H9 (cell line): ENCODE measurements around the gene RFX4. TPM values are rescaled to one million over a fixed set of nuclear protein-coding genes. Genes with fewer than 3 reads are reported as not detected.

ENCODE experiments used
- DNase-seq: peaks from one replicate; pipeline ENCODE4 v3.0.0-alpha.2; 2017
- H2AFZ ChIP-seq: one replicate; pipeline ENCODE4 v1.6.1; 2013; ENCODE audit warnings: mild to moderate bottlenecking, low read length, control low read depth, moderate library complexity
- H2AK5ac ChIP-seq: 2 replicates; pipeline ENCODE4 v1.6.1; 2013; ENCODE audit warnings: low read length, control low read depth, mixed read lengths; ENCODE audit not compliant: insufficient read length
- H2BK120ac ChIP-seq: one replicate; pipeline ENCODE4 v1.6.1; 2013; ENCODE audit warnings: low read depth, mild to moderate bottlenecking, low read length, control low read depth, inconsistent platforms; ENCODE audit not compliant: poor library complexity, severe bottlenecking
- H2BK12ac ChIP-seq: 2 replicates; pipeline ENCODE4 v1.6.1; 2013; ENCODE audit warnings: low read length, control low read depth, mixed read lengths, low read depth; ENCODE audit not compliant: insufficient read length
- H2BK15ac ChIP-seq: 2 replicates; pipeline ENCODE4 v1.6.1; 2013; ENCODE audit warnings: low read depth, low read length, control low read depth
- H2BK20ac ChIP-seq: one replicate; pipeline ENCODE4 v1.6.1; 2013; ENCODE audit warnings: low read depth, mild to moderate bottlenecking, low read length, control low read depth, inconsistent platforms; ENCODE audit not compliant: poor library complexity, severe bottlenecking
- H2BK5ac ChIP-seq: 2 replicates; pipeline ENCODE4 v1.6.1; 2013; ENCODE audit warnings: low read length, control low read depth, mixed read lengths; ENCODE audit not compliant: insufficient read length
- H3K14ac ChIP-seq: 2 replicates; pipeline ENCODE4 v1.6.1; 2013; ENCODE audit warnings: low read length, control low read depth; ENCODE audit not compliant: insufficient read depth
- H3K18ac ChIP-seq: 2 replicates; pipeline ENCODE4 v1.6.1; 2013; ENCODE audit warnings: low read depth, mild to moderate bottlenecking, mixed read lengths, low read length, control low read depth; ENCODE audit not compliant: insufficient read length
- H3K23ac ChIP-seq: 2 replicates; pipeline ENCODE4 v1.6.1; 2013; ENCODE audit warnings: low read length, control low read depth, mixed read lengths, low read depth; ENCODE audit not compliant: insufficient read length
- H3K23me2 ChIP-seq: 2 replicates; pipeline ENCODE4 v1.6.1; 2013; ENCODE audit warnings: low read depth, mild to moderate bottlenecking, mixed read lengths, low read length, control low read depth; ENCODE audit not compliant: insufficient read length, poor library complexity, severe bottlenecking
- H3K27ac ChIP-seq: 2 replicates; pipeline ENCODE4 v1.5.1; 2013; ENCODE audit warnings: low read length, control low read depth, mixed read lengths, low read depth; ENCODE audit not compliant: insufficient read length
- H3K27me3 ChIP-seq: 2 replicates; pipeline ENCODE4 v1.6.1; 2013; ENCODE audit warnings: low read length, control low read depth, inconsistent platforms; ENCODE audit not compliant: insufficient read depth
- H3K4ac ChIP-seq: 2 replicates; pipeline ENCODE4 v1.6.1; 2013; ENCODE audit warnings: low read depth, mild to moderate bottlenecking, control low read depth, inconsistent platforms, low read length, moderate library complexity
- H3K4me1 ChIP-seq: 2 replicates; pipeline ENCODE4 v1.6.1; 2013; ENCODE audit warnings: low read length, control low read depth, inconsistent platforms; ENCODE audit not compliant: insufficient read depth
- H3K4me2 ChIP-seq: 2 replicates; pipeline ENCODE4 v1.6.1; 2013; ENCODE audit warnings: low read length, control low read depth, mixed read lengths; ENCODE audit not compliant: insufficient read length, insufficient read depth
- H3K56ac ChIP-seq: 2 replicates; pipeline ENCODE4 v1.6.1; 2013; ENCODE audit warnings: low read depth, mild to moderate bottlenecking, mixed read lengths, low read length, control low read depth; ENCODE audit not compliant: insufficient read length
- H3K79me1 ChIP-seq: 2 replicates; pipeline ENCODE4 v1.6.1; 2013; ENCODE audit warnings: low read depth, mild to moderate bottlenecking, moderate library complexity, low read length, control low read depth, inconsistent platforms; ENCODE audit not compliant: insufficient read depth, poor library complexity, severe bottlenecking
- H3K79me2 ChIP-seq: 2 replicates; pipeline ENCODE4 v1.6.1; 2013; ENCODE audit warnings: low read length, control low read depth, inconsistent platforms; ENCODE audit not compliant: insufficient read depth
- H3K9ac ChIP-seq: 2 replicates; pipeline ENCODE4 v1.6.1; 2013; ENCODE audit warnings: low read length, control low read depth, mixed read lengths; ENCODE audit not compliant: insufficient read length; ENCODE audit errors: extremely low read depth
- H3K9me3 ChIP-seq: one replicate; pipeline ENCODE4 v1.6.1; 2013; ENCODE audit warnings: low read depth, low read length, inconsistent platforms; ENCODE audit not compliant: control insufficient read depth
- H3T11ph ChIP-seq: one replicate; pipeline ENCODE4 v1.6.1; 2013; ENCODE audit warnings: mild to moderate bottlenecking, low read length, control low read depth, inconsistent platforms
- H4K20me1 ChIP-seq: one replicate; pipeline ENCODE4 v1.6.1; 2013; ENCODE audit not compliant: control insufficient read depth, insufficient read length, insufficient read depth
- H4K5ac ChIP-seq: 2 replicates; pipeline ENCODE4 v1.6.1; 2013; ENCODE audit warnings: low read depth, mild to moderate bottlenecking, mixed read lengths, low read length, control low read depth; ENCODE audit not compliant: insufficient read length
- H4K8ac ChIP-seq: replicated peaks from 2 replicates; pipeline ENCODE4 v1.6.1; 2013; ENCODE audit warnings: low read length, control low read depth, mixed read lengths, low read depth; ENCODE audit not compliant: insufficient read length
- H4K91ac ChIP-seq: 2 replicates; pipeline ENCODE4 v1.6.1; 2013; ENCODE audit warnings: low read depth, mild to moderate bottlenecking, moderate library complexity, mixed read lengths, low read length, control low read depth; ENCODE audit not compliant: insufficient read length
- H3K27ac Mint-ChIP-seq, 3 experiments: 2 replicates in 2 of 3; 3 replicates in 1 of 3; pipeline ENCODE4 v1.8.0; 2020 to 2021; ENCODE audit warnings: mixed read lengths in 3 of 3, mild to moderate bottlenecking in 1 of 3, moderate library complexity in 1 of 3
- H3K27me3 Mint-ChIP-seq: 2 replicates; pipeline ENCODE4 v1.8.0; 2021; ENCODE audit warnings: low read depth, mild to moderate bottlenecking, moderate library complexity, mixed read lengths
- H3K36me3 Mint-ChIP-seq, 3 experiments: 2 replicates in 2 of 3; 3 replicates in 1 of 3; pipeline ENCODE4 v1.8.0; 2020 to 2021; ENCODE audit warnings: low read depth in 3 of 3, mixed read lengths in 3 of 3; ENCODE audit not compliant: insufficient read depth in 1 of 3
- H3K4me1 Mint-ChIP-seq, 2 experiments: 2 replicates each; pipeline ENCODE4 v1.8.0; 2020; ENCODE audit warnings: mixed read lengths in 2 of 2
- H3K4me3 Mint-ChIP-seq, 2 experiments: 2 replicates in 1 of 2; 3 replicates in 1 of 2; pipeline ENCODE4 v1.8.0; 2020 to 2021; ENCODE audit warnings: mild to moderate bottlenecking in 2 of 2, mixed read lengths in 2 of 2, moderate library complexity in 1 of 2
- H3K9me3 Mint-ChIP-seq, 2 experiments: 2 replicates in 1 of 2; 3 replicates in 1 of 2; pipeline ENCODE4 v1.8.0; 2020; ENCODE audit warnings: mild to moderate bottlenecking in 2 of 2, mixed read lengths in 2 of 2, moderate library complexity in 1 of 2
- CTCF ChIP-seq: fragments of 200-600 bp; sonication (generic); conservative IDR thresholded peaks from 3 replicates; pipeline ENCODE4 v1.8.0; 2021; ENCODE audit warnings: antibody characterized with exemption, mild to moderate bottlenecking
- WGBS: extraction: QIAGEN DNeasy Blood & Tissue Kit; methylation state at CpG from one replicate; pipeline ENCODE4 v1.1.7; 2013; ENCODE audit warnings: missing lambda C conversion rate, low lambda C conversion rate, mixed read lengths; ENCODE audit not compliant: insufficient read length; ENCODE audit errors: extremely low coverage; 5-methylcytosine and 5-hydroxymethylcytosine counted together
- total RNA-seq: library from RNA; stranded (reverse); gene quantifications from 2 replicates; pipeline ENCODE4 v1.2.1, GENCODE V29; 2021

RFX4 gene
- total RNA-seq, 1 experiment from 2014 or later = 0.57 TPM

GRCh38 chr12:106583242-106584103 lies 669 bp downstream of the RFX4 start:
- Mint-ChIP-seq H3K27me3 (peaks cover 95% of the 10 kb centered on the region), H3K4me1 (peaks cover 39 to 56% of the 10 kb centered on the region in 2 experiments), H3K4me3 (peak overlapping the region; percentile 51 to 88), H3K27ac (peak overlapping the region in 2 of 3 experiments; percentile 85; a peak in 2 of 7 replicates), H3K36me3 (peaks cover 0 to 3% (median 0%) of the 10 kb centered on the region in 3 experiments; a peak in 3 of 7 replicates), H3K9me3 (peaks cover 4 to 21% of the 10 kb centered on the region in 2 experiments; a peak in 4 of 5 replicates)
- no peak overlapping the region for H2AFZ ChIP-seq
- H3K18ac ChIP-seq = no peak overlapping the region
- no peak overlapping the region for H3K23ac ChIP-seq
- no peaks in the 10 kb centered on the region for H4K20me1 ChIP-seq
- no peaks in the 10 kb centered on the region for H3K9me3 ChIP-seq
- H4K5ac ChIP-seq = no peak overlapping the region
- peak; percentile 69 for DNase-seq
- WGBS = no CpG with 5 or more reads among the region's 60 CpGs
- no peaks in the 10 kb centered on the region for H3K79me1 ChIP-seq
- H3K9ac ChIP-seq = no peak overlapping the region
- no peak overlapping the region for H3K4ac ChIP-seq
- no peak overlapping the region for H3K56ac ChIP-seq
- H4K91ac ChIP-seq = no peak overlapping the region
- peak overlapping the region; percentile 71 for H3K4me2 ChIP-seq
- H2BK20ac ChIP-seq = no peak overlapping the region
- no peak overlapping the region for H2BK15ac ChIP-seq
- peaks cover 74% of the 10 kb centered on the region for H3K27me3 ChIP-seq
- no peaks in the 10 kb centered on the region for H3K79me2 ChIP-seq
- H4K8ac ChIP-seq = no peak overlapping the region
- no peak overlapping the region for H2AK5ac ChIP-seq
- no peak for TF ChIP-seq CTCF
- peaks cover 17% of the 10 kb centered on the region for H3K23me2 ChIP-seq
- no peak overlapping the region for H2BK12ac ChIP-seq
- H3K14ac ChIP-seq = no peak overlapping the region
- no peak overlapping the region for H3K27ac ChIP-seq
- H3K4me1 ChIP-seq = peaks cover 2% of the 10 kb centered on the region
- H2BK120ac ChIP-seq = no peak overlapping the region
- no peak overlapping the region for H3T11ph ChIP-seq
- H2BK5ac ChIP-seq = no peak overlapping the region
